Activated CD8-positive, alpha-beta memory T cell treated with anti-CD3 and anti-CD28 coated beads, Interleukin-2, amount 50 U/mL, for 4 hours (primary cell): ENCODE results near the gene RNF11.
"Not testable (repeated sequence)": the region's sequence is repeated elsewhere in the genome, so short reads cannot be mapped to it uniquely, and the experiment has no call there.

ENCODE experiments used
- DNase-seq: peaks from one replicate; pipeline ENCODE4 v3.0.0-alpha.2; 2020

The RNF11 gene

DNA sequence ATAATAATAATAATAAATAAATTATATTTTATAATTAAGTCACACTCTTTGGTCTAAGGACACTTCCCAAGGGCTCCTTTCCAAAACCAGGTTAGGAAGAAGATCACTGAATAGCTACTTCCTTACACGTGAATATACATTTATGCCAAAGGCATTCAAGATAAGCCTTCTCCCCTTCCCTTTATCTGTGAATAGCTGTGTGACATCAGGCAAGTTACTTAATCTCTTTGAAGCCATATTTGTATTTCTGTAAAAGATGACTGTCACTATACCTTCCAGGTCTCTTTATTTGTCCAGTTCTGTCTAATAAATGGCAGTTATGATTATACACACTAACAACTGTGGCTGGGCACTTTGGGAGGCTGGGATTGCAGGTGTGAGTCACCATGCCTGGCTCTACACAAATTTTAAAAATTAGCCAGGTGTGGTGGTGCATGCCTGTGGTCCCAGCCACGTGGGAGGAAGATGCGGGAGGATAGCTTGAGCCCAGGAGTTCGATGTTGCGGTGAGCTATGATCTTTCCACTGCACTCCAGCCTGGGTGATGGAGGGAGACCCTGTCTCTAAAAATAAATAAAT lies 5.5 kb upstream of the RNF11 start:
- no peak for DNase-seq

DNA sequence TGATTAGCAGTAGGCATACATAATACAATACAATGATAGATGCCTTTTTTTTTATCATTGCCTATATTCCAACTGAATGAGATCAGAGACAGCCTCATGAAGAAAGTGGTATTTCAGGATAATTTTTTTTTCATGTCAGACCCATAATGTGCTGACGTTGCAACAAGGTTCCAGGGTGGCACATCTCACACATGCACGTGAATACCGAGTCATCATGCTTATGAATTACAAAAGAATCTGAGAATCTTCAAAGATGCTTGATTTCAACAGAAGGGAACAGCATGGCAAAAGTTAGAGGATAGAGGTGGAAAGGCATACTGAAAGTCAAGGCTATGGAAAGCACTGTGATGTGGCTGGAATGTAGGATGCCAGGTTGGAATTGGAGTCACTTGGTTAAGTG lies 5.0 kb upstream of the RNF11 start:
- DNase-seq: no peak

DNA sequence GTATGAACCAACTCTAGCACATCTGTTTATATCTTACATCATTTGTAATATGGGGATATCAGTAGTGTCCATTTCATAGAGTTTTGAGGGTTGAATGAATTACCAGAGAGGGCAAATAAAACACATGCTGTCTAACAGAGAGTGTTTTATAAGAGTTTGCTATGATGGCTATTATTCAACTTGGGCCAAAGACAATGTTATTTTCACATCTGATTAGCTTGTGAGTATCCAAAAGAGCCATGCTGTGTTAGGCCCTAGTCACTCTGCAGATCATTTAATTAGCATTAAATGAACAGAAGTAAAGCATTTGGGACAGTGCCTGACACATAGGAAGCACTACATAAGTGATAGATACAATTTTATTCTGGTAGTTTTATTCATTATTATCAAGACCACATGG lies 4.2 kb upstream of the RNF11 start:
- no peak for DNase-seq

DNA sequence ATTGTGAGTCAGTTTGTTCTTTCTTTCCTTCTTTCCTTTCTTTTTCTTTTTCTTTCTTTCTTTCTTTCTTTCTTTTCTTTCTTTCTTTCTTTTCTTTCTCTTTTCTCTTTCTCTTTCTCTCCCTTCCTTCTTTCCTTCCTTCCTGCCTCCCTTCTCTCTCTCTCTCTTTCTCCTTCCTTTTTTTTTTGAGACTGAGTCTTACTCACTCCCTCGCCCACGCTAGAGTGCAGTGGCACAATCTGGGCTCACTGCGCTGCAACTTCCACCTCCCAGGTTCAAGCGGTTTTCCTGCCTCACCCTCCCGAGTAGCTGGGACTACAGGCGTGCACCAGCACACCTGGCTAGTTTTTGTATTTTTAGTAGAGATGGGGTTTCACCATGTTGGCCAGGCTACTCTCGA lies 1.8 kb upstream of the RNF11 start:
- DNase-seq: not testable (repeated sequence)

DNA sequence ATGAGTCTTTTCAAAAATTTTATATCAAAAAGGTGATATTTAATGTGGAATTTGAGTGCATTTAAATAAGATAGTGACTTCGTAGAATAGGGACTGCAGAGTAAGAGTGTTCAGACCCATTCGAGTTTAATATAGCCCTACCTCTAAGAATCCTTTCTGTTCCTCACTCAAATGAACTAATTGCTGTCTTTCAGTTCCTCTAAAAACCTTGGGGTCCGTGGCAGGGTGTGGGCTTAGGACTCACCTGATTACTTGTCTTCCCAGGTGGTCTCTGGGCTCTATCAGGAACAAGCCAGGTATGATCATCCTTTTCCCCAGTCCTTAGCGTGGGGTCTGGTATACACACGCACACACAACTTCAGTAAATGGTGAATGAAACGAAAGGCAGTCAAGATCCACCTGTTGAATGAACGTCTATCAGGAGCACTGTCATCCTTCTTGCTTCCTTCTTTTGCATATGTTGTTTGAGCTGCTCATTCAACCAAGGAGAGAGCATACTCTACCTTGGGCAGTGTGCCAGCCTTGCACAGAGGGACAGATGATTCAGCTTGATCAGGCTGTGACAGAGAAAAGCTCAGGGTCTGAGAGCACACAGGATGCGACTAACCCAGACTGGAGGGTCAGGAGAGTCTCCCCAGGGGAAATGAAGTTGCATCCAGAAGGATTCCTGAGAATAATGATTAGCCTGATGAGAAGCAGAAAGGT lies 1.2 kb upstream of the RNF11 start:
- peak; percentile 55 for DNase-seq

DNA sequence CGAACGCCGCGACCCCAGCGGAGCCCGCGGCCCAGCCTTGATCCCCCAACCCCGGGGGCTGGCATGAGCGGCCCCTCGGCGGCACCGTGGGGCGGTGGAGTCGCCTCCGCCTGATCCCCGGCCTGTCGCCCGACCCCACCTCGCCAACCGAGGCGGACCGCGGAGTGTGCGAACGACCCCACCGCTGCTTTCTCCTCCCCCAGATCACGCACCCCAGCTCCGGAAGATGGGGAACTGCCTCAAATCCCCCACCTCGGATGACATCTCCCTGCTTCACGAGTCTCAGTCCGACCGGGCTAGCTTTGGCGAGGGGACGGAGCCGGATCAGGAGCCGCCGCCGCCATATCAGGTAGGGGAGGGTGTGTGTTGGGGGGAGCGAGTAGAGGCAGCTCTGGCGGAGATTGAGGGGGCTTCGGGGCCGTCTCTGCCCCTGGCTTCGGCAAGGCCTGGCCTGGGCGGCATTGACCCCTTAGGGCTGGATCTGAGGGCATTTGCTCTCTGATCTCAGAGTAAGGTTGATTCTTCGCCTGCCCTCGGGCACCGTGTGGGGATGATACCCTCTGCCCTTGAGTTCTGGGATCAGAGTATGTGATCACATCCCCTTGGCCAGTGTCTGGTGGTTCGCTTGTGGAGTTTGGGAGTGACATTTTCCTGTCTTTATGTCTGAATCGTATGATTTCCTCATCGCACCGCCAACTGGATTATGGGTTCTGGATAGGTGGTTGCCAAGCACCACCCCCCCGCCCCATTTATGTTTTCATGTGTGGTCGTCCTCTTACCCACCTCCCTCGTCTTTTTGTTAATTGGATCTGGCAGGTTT lies 668 bp downstream of the RNF11 start:
- DNase-seq: peak; percentile 44

DNA sequence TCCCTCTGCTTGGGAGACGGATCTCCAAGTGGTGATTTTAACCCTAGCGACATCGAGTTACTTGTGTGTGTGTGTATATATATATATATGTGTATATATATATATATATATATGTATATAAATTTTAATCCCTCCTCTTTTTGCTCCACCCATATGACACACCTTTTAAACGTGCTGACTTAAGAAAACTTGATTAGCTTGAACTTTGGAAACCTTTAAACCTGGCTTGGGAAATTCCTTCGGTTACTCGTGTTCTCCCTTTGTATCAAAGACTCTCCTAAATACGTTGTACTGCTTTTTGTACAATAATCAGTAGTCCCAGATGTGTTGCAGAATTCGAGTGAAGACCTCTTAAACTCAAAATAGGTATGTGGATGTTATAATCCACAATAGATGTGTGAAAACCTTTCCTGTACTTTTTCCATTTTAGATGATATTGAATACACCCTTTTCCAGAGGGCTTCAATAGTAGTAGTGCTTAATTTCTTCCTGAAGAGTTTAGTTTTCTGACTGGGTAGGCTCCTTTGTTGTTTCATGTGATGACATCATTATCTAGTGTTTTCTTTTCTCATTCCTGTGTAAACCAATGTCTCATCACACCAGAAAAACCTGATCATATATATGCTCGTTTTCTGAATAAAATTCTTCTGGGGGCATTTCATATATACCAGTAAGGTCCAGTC lies 1.4 kb downstream of the RNF11 start:
- DNase-seq: no peak

DNA sequence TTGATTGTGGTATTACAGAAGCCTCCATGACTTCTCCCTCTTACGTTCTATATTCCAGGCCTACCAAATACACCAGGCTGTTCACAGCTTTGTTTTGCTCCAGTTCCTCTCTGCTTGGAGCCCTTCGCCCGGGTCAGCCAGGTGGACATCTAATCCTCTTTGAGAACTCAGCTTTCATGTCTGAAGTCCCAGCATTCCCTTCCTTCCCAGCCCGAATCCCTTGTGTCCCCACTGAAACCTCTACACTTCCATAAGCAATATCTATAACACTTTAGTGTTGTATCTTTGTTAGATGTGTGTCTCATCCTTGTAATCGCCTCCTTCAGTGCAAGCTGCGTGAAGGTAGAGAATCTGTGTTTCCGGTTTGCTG lies 1.9 kb downstream of the RNF11 start:
- no peak for DNase-seq

DNA sequence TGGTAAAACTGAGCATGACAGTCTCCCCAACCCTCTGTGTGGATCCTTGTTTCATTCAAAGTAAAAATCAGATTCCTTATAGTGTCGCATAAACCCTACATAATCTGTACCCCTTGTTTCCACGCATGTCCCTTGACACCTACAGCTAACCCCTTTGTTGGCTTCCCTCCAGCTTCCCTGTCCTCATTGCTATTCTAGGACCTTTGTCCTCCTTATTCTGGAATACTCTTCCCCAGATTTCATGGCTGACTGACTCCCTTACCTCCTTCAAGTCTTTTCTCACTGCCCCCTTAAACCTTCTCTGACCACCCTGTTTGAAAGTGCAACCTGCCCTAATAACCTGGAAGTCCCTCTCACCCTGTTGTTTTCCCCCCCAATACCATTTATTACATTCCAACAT lies 4.0 kb downstream of the RNF11 start:
- DNase-seq: no peak

DNA sequence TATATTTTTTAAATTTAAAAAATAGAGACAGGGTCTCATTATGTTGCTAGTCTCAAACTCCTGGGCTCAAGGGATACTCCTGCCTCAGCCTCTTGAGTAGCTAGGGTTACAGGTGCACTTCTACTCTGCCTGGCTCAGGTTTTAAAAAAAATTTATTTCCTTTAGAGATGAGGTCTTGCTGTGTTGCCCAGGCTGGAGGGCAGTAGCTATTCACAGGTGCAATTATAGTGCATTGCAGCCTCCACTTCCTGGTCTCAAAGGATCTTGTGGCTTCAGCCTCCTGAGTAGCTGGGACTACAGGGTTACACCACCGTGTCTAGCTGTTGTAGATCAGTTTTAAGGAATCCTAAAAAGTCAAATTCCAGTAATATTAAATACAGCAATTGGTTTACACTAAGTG lies 5.0 kb downstream of the RNF11 start:
- DNase-seq: no peak

DNA sequence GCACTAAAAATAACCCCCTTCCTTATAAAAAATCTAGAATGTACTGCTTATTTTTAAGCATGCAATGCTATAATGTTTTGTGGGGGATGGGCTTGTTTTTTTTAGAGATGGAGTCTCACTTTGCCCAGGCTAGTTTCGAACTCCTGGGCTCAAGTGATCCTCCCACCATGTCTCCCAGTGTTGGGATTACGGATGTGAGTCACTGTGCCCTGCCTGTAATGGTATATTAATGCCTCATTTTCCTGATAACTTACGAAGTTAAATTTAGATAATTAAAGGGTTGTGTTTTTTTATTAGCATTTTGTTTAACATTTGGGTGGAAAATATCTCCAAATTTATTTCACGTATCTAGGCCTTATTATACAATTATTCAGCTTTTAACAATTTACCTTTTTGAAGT lies 6.5 kb downstream of the RNF11 start:
- DNase-seq: no peak

DNA sequence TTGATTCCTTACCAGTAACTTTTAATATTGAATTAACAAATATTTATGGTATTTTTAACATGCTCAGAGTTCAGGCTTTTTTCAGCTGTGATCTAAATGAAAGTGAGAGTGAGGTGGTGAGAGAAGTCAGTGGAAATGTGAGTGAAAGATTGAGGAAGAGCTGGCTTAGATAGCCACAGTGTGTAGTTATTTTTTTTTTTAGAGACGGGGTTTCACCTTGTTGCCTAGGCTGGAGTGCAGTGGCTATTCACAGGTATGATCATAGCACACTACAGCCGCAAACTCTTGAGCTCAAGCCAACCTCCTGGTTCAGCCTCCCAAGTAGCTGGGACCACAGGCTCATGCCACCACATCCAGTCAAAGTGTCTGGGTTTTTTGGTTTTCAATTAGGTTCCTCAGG lies 10.9 kb downstream of the RNF11 start:
- no peak for DNase-seq

DNA sequence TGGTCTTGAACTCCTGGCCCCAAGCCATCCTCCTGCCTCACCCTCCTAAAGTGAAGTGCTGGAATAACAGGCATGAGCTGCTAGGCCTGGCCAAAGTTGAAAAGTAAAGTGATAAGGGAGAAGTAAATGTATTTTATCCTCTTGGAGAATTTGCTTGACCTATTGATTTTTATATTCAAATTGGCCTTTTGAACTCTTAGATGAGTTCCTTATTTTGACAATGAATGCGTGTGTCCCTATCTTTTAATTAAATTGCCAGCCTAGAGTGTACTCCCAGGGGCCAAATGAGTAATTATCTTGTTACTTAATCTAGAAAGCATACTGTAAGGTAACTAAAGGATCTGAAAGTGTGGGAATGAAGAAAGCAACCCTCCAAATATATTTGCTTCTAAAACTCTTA lies 11.4 kb downstream of the RNF11 start:
- DNase-seq: no peak

DNA sequence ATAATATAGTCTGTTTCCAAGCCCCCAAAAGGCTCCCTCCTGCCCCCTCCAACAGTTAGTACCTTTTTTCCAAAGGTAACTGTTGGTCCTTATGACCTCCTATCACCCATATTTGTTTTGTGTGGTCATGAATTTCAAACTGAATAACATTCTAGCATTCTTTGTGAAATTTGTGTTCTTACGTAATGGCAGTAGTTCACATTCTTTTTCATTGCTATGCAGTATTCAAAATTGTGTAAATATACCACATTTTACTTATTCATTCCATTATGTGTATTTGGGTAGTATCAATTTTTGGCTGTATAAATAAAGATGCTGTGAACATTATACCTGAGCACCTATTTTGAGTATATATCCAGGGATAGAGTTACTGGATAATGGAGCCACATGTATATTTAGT lies 13.4 kb downstream of the RNF11 start:
- no peak for DNase-seq

DNA sequence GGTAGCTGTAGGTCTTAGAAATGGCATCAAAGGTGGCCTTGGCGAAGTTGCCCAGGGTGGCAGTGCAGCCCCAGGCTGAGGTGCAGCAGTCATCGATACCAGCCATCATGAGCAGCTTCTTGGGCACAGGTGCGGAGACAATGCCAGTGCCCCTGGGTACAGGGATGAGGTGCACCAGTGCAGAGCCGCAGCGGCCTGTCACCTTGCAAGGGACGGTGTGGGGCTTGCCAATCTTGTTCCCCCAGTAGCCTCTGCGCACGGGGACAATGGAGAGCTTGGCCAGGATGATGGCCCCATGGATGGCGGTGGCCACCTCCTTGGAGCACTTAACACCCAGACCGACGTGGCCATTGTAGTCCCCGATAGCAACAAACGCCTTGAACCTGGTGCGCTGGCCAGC lies 14.7 kb downstream of the RNF11 start:
- DNase-seq: not testable (repeated sequence)

DNA sequence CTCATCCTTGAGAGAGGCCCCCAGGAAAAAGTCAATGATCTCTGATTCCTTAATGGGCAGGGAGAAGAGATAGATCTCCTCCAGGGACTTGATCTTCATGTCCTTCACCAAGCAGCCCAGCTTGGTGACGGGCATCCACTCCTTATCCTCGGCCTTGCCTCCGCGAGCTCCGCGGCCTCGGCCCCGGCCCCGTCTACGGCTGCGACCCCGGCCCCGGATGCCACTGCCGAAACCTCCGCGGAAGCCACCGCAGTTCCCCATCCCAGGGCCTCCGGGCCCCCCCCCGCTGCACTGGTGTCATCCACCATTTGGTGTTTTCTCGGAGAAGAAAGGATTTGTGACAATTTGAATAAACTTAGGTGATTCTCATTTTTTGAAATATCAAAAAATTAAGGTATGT lies 15.1 kb downstream of the RNF11 start:
- not testable (repeated sequence) for DNase-seq

DNA sequence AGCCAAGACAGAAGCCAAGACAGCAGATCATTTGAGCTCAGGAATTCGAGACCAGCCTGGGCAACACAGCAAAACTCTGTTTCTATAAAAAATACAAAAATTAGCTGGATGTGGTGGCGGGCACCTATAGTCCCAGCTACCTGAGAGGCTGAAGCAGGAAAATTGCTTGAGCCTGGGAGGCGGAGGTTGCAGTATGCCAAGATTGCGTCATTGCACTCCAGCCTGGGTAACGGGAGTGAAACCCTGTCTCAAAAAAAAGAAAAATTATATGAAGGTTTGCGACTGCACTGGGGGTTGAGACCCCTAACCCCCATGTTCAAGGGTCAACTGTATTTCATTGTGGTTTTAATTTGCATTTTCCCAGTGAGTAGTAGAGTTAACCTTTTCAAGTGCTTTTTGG lies 16.3 kb downstream of the RNF11 start:
- no peak for DNase-seq

DNA sequence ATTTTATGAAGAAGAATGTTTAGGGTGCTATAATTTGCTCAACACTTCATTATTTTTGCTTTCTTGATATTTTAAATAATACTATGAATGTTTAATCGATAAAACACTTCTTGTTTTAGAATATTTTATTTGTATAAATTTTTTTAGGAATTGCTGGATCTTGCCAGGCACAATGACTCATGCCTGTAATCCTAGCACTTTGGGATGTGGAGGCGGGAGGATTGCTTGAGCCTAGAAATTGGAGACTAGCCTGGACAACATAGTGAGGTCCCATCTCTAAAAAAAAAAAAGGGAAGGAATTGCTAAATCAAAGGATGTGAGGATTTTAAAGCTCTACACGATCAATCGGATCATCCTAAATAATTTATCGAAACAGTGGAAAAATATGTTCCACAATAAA lies 17.6 kb downstream of the RNF11 start:
- no peak for DNase-seq

DNA sequence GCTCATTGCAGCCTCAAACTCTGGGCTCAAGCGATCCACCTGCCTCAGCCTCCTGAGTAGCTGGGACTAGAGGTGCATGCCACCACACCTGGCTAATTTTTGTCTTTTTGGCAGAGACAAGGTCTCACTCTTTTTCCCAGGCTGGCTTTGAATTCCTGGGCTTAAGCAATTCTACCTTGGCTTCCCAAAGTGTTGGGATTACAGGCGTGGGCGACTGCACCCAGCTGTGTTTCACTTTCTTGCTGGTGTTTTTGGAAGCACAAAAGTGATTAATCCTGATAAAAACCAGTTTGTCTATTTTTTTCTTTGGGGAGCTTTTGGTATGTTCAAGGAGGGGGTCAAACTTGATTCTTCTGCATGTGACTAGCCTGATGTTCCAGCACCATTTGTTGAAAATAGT lies 19.3 kb downstream of the RNF11 start:
- DNase-seq: no peak

DNA sequence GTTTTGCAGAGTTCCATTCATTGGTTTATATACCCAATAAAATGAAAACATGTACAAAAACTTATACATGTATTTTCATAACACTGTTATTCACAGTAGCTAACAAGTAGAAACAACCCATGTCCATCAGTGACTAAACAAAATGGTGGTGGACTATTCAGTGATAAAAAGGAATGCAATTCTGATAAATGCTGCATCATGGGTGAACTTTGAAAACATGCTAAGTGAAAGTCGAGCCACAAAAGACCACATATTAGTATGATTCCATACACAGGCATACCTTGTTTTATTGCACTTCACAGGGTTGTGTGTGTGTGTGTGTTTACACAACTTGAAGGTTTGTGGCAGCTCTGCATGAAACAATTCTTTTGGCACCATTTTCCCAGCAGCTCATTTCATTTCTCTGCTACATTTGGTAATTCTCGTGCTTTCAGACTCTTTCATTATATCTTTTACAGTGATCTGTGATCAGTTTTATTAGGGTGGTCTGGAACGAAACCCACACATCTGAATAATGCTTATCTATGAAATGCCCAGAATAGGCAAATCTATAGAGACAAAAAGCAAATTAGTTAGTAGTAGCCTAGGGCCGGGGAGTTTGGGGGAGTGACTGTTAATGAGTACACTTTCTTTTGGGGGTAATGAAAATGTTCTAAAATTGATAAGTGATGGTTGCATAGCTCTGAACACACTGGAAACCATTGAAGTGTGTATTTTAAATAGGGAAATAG lies 27.2 kb downstream of the RNF11 start:
- DNase-seq: no peak

DNA sequence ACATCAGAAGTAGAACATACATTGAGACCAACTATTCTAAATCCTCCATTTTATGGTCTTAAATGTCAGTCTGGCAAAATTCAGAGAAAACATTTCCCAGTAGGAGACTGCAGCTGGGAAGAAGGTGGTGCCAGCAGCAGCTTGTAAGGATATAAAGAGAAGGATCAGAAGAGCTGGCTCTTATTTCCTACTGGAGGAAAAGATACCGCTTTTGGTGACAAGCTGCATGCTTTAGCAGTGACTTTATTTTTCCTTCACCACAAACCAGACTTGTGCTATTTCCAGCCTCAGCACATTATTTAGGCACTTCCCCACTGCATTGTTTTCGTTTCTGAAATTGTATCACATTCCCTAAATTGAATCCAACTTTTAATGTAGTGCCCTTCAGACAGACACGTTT lies 28.4 kb downstream of the RNF11 start:
- DNase-seq: no peak

DNA sequence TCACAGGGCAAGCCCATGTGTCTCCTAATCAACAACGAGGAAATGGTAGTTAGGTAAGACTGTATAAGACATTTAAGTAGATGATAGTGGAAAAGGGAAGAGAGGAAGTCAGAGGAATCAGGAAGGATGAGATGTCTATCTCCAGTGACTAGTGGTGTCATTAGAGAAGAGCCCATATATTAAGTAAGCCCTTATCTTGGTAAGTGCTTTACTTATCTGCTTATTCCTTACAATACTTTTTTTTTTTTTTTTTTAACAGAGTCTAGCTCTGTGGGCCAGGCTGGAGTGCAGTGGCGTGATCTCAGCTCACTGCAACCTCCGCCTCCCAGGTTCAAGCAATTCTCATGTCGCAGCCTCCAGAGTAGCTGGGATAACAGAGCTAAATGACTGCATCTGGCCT lies 29.5 kb downstream of the RNF11 start:
- no peak for DNase-seq

DNA sequence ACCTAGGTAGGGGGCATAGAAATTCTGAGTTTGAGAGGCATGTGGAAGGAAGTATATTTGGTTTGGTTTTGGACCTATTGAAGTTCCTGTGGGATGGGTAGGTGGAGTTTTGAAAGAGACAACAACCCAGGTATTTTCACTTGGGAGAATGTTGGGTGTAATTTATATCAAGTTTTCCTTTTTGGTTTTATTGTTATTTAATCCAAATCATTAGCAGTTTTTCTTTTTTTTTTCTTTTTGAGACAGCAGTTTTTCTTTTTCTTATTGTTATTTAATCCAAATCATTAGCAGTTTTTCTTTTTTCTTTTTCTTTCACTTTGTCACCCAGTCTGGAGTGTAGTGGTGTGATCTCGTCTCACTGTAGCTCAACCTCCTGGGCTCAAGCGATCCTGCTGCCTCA lies 30.1 kb downstream of the RNF11 start:
- no peak for DNase-seq
